Measurements from ENCODE around the gene ACOX3. TPM values are rescaled to one million over a fixed set of nuclear protein-coding genes. Genes with fewer than 3 reads are reported as not detected.

ACOX3 gene
- total and polyA plus RNA-seq, 9 of the 15 experiments (the other 6 are each of a cell fraction or from before 2014, with no cell fraction given), result 0.68 to 7.3 (median 3.7) TPM

- TF ChIP-seq MGA (IDR thresholded peaks at IDR 0.05) (no peak), ZBTB49 (CRISPR knock-in tag; IDR thresholded peaks at IDR 0.05; ENCODE audit: borderline replicate concordance) (no peak), PML (IDR thresholded peaks at IDR 0.05; ENCODE audit: low read length) (no peak), ARNT (IDR thresholded peaks at IDR 0.05) (no peak), GTF2E2 (tag; IDR thresholded peaks at IDR 0.05) (no peak), HES1 (IDR thresholded peaks at IDR 0.05; ENCODE audit: low read depth) (no peak), TSC22D4 (tag; IDR thresholded peaks at IDR 0.05) (no peak), WHSC1 (IDR thresholded peaks at IDR 0.05; ENCODE audit: low read length) (no peak), ZNF75A (CRISPR knock-in tag; IDR thresholded peaks at IDR 0.05) (no peak), ZNF707 (CRISPR knock-in tag; conservative IDR thresholded peaks at IDR 0.05) (no peak), ZNF263 (CRISPR knock-in tag; IDR thresholded peaks at IDR 0.05; ENCODE audit: borderline replicate concordance) (no peak)
Measured at GRCh38 chr4:8477676-8478075, 37.2 kb upstream of the ACOX3 start (continued).

Data from K562 (cell line).